Islet of Langerhans (tissue), 1 donor: ENCODE measurements around the gene MTMR3.

Experiments used
- FAIRE-seq: peaks from one replicate; lab custom pipeline; 2011; peaks lifted over from hg19 to GRCh38; lab: Jason Lieb, UNC

Gene MTMR3

DNA sequence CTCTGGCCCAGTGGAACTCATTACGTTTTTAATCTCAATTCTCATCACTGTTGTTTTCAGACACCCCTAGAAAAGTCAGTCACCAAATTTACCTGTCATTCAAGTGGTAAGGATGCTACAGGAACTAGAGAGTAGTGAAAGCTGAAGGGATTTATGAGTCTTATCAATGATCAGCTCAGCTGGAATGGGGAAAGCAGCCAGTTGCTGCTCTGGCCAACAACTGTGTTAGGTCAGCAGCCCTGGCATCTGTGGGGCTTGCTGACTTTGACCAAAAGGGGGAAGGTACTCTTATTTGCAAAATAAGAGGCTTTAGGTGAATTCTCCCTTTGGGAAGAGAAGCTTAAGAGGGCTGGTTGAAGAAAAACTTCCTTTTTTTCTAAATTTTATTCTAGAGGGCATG lies 121.1 kb downstream of the MTMR3 start:
- FAIRE-seq: no peak

DNA sequence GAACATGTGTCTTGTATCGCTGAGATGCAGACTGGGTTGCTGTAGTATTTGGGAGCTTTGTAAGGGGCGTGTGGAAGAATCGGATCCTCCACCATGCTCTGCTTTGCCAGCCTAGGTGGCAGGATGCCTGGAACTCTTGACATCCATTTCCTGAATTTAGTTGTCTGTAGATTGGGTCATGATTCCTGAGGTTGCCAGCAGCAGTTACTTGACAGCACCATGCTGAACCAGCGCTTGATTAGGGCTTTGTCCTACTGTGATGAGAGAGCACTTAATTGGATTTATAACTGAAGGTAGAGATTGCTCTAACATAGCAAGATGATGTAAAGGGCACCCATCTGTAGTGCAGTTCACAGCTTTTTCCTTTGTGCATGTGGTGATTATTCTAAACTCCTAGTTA lies 121.7 kb downstream of the MTMR3 start:
- FAIRE-seq: no peak

DNA sequence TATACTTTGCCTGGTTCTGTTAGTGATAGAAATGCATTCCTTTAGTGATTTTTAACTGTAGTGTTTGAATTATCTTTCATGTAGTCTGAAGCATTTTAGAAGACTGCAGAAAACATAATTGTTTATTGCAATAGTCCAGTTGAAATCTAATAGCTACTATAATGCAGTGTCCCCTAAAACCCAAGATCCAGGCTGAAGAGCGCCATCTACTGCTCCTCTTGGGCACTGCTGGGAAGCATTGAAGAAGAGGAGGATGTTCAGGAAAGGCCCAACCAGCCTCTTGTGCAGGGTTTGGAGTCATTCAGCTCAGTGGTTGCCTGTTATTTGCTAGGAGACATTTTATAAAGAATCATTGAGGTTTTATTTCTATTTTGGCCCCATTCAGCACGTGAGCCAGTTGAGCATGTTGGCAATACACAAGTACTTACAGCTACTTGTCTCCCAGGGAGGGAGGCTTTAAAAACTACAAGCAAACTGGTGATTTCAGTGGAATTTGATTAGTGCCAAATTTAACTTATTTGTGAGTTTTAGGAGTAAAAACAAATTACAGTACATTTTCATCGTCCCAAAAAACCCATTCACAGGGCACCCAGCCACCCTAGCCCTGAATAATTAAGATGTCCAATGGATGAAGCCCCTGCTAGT lies 122.4 kb downstream of the MTMR3 start:
- FAIRE-seq: peak; percentile 98

DNA sequence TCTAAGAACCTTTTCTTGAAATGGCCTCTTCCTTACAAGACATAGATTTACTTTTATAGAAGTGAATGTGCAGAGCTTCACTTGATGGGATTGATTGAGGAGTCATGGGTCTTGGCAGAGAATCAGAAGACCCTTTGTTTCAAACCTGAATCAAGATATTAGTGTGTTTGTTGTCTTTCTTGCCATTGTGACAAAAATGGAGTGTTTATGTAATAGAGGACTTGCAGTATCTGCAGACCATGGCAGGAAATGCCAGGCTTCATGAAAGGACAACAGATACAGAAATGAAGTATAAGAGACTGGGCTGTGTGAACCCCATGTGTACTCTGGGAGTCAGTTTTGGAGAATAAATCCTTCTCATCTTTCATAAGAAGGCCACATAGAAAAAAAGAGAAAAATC lies 124.4 kb downstream of the MTMR3 start:
- no peak for FAIRE-seq

DNA sequence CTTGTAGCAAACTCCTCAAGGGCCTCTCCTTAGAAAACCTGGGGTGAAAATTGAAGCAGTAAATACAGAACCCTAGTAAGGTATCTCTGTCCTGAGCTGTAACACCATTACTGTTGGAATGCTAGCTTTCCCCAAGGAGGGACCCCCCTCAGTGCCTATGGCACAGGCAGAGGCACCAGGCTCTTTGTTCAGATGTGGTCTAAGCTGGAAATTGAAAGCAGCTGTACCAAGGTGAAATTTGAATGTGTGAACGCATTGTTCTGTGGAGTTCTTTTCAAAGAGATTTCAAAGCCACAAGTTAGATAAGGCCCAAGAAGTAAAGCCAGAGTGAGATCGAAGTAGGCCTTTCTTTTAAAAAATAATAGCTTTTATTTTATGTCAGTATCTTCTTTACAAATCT lies 125.4 kb downstream of the MTMR3 start:
- FAIRE-seq: no peak

DNA sequence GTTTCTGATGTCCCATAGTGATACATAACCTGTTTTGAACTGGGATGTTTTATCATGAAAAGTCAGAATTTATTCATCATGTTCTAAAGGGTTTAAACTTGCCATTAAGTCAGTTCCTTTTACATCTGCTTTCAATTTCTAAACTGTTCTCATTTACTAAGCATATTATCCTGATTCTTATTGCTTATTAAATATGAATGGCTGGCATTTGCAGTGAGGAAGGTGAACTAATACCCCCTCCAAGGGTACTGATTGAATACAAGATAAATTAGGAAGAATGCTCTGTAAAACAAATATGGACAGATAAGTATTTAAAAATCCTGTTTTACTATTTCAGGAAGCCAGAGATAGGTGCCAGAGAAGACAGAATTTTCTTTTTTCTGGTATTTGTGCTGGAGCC lies 126.5 kb downstream of the MTMR3 start:
- FAIRE-seq: no peak

DNA sequence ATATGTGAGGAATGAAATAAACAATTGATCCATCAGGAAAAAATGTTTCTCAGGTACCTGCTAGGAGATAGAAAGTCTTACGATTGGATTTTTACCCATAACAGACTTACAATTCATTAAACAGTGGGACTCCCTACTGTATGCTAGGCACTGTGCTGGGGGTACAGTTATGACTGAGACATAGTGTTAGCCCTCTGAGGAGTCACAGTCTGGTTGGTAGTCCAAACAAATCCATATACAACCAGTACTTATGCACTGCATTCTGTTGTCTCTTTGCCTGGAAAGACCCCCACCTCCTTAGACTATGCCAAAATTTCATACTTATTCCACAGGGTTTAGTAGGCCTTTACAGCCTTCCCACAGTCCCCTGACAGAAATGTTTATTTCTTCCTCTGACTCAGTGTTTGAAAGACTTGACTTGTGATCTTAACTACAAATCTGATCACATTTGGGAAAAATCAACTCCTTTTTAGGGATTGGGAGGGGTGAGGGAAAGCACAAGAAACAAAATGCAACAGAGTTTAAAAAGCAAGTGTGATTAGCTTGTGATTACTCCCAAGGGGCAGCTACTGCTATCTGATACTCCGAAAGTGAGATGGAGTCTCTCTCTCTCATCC lies 127.9 kb downstream of the MTMR3 start:
- no peak for FAIRE-seq

DNA sequence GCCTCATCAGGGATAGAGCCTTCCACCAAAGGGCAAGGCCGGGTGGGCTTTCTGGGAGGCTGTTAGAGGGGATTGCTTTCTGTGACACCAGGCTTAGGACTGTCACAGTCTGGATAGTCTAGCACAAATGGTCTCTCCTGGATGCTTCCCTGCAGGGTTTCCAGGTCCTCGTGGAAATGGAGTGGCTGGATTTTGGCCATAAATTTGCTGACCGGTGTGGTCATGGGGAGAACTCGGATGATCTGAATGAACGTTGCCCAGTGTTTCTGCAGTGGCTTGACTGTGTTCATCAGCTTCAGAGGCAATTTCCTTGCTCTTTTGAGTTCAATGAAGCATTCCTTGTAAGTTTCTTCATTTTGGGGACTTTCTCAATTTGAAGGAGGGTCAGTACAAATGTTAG lies 130.2 kb downstream of the MTMR3 start:
- no peak for FAIRE-seq

DNA sequence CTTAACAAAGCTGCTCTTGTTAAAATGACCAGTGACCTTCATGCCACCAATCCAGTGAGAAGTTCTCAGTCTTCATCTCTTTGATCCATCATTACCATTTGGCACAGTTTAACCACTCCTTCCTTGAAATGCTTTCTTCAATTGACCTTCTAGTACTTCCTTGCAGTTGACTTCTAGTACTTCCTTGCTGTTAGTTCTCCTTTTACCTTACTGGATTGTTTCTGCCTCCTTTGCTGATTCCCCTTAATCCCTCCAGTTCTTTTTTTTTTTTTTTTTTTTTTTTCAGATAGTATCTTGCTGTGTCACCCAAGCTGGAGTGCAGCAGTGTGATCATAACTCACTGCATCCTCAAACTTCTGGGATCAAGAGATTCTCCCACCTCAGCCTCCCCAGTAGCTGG lies 131.3 kb downstream of the MTMR3 start:
- FAIRE-seq: no peak

DNA sequence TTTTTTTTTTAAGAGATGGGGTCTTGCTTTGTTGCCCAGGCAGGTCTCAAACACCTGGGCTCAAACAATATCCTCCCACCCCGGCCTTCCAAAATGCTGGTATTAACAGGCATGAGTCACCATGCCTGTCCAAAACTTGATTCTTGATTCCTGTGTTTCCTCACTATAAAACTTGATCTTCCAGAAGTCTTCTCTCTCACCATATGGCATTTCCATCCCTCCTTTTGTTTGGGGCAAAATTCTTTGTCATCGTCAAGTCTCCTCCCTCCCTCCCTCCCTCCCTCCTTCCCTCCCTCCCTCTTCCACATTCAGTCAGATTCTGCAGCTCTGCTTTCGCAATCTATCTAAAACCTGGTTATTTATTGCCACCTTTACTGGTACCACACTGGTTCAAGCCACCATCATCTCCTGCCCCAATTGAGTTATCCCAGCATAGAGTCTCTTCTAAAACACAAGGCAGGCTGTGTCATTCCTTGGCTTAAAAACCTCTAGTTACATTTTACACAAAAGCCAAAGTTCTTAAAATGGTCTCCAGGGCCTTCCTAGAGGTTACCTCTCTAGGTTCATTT lies 132.3 kb downstream of the MTMR3 start:
- FAIRE-seq: no peak

DNA sequence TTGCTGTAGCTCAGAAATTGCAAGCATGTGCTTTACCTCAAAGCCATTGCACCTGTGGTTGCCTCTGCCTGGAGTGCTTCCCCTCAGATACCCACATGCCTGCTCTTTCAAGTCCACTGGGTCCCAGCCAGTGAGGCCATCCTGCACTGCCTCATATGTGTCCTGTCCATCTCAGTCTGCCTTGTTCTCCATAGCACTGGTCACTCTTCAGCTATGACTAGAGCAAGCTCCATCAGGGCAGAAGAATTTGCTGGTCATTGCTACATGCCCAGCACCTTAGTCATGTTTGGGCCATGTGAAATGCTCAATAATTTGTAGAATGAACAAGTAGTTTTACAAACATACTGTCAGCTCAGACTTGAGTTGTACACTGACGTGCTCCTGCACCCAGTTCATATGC lies 132.9 kb downstream of the MTMR3 start:
- FAIRE-seq: no peak

DNA sequence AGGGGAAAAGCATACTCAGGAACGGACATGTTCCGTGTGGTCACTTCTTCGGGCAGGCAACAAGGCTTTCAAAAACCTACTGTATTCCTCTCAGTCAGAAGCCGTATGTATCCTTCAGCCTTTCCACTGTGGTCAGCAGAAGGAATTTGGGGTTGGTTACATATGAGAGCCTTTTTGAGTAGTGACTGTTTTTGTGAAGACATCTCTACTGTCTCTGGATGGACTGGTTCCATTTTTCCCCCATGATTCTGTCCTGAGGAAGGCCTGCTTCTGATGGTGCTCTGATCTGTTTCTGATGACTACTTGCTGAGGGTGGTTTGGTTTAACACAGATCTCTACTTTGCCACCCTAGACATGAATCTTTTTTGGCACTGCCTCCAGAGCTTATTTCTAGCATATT lies 133.6 kb downstream of the MTMR3 start:
- FAIRE-seq: no peak

DNA sequence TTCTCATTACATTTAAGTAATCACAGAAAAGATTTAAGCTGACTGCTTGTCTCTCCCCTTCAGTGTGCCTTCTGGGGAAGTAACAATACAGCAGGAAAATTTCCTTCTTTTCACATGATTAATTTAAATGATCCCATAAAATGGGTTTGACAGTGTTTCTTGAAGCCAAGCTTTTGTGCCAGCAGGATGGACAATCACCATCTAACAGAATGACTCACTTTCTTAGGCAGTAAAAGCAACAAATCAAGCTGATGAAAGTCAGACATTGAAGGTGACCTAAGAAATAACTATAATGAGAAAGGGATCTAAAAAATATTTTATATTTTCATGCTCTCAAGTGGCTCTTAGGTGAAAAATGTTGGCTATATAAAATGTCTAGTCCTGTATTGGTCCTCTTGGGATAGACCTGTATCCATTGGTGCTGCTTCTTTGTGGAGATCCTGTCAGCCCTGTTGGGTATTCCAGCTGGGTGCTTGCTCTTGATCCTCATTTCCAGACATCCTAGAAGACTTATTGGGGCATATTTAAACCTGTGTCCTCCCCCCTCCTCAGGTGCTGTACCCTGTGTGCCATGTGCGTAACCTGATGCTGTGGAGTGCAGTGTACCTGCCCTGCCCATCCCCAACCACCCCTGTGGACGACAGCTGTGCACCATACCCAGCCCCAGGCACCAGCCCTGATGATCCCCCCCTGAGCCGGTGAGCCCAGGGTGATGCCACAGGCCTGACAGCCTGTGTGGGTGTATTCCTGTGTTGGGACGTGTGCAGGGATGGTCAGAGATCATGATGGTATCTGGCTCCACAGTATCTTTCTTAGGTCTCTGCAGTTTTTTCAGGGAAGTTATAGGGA lies 134.6 kb downstream of the MTMR3 start:
- FAIRE-seq: no peak

DNA sequence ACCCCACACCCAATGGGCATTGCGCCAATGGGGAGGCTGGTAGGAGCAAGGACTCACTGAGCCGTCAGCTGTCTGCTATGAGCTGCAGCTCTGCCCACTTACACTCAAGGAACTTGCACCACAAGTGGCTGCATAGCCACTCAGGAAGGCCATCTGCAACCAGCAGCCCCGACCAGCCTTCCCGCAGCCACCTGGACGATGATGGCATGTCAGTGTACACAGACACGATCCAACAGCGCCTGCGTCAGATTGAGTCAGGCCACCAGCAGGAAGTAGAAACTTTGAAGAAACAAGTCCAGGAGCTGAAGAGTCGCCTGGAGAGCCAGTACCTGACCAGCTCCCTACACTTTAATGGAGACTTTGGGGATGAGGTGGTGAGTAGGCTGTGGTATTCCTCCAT lies 137.5 kb downstream of the MTMR3 start:
- no peak for FAIRE-seq

DNA sequence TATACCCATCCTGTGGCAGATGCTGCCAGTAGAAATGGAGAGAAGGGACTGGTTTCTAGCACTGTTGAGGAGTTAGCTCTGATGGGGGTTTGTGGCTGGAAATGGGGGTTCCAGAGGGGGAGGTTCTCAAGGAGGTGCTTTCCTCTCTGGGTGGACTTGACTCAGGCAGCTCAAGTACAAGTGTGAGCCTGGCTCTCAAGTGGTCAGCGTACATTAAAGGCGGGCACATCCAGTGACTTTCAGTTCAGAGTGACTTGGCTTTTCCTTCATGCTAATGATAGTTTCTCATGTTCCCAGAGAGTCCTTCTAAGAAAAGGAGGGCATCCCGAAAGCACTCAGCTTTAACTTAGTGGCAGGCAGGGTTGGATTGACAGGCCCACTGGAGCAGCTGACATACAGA lies 138.4 kb downstream of the MTMR3 start:
- FAIRE-seq: no peak

DNA sequence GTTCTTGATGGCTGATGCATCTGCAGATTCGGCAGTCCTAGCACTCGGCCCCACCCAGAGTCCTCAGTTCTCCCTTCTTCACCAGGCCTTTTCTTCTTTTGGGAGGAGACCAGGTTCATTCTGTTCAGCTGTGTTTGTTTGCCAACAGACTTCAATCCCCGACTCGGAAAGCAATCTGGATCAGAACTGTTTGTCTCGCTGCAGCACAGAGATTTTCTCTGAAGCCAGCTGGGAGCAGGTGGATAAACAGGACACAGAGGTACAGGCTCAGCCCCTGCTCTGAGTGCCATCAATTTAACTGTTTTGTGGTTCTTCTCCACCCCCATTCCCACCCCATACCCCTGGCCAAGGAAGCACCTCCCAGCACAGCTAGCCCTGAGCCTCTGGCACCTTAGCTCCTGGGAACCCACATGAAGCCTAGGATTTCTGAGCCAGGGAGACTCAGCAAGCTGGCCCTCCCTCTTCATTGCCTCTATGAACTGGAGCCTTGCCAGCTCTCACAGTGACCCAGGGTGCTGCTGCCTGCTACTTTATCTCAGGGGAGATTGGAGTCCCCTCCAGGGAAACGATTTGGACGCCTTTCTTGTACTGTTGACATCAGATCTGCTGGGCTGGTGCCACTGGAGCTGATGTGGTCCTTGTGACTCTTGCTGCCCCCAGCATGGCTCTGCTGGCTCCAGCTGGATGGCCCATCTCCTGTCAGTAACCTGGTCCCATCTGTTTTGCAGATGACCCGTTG lies 139.1 kb downstream of the MTMR3 start:
- FAIRE-seq: no peak

DNA sequence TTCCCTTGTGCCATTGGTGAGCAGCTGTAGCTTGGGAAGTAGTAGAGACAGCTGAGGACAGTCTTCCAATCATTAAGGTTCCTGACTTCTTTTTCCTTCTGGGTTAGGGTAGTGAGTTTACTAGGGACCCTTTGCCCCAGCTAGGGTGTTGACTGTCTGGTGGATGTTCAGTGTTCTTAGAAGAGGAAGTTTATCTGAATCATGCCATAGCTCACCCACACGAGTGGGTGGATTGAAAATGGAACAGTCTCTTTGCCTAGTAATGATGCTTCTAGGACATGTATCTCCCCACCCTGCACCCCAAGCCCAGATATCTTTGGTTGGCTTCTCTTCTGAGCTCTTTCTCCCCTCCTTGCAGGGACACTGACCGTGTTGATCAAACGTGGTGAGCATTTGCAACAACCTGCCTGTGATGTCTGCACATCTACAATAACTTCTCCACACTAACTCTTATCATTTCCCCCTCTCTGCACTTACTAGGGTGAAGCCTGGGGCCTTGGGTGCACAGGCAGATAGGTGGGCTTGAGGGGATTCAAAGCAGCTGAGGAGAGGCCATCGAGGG lies 140.2 kb downstream of the MTMR3 start:
- FAIRE-seq: no peak

DNA sequence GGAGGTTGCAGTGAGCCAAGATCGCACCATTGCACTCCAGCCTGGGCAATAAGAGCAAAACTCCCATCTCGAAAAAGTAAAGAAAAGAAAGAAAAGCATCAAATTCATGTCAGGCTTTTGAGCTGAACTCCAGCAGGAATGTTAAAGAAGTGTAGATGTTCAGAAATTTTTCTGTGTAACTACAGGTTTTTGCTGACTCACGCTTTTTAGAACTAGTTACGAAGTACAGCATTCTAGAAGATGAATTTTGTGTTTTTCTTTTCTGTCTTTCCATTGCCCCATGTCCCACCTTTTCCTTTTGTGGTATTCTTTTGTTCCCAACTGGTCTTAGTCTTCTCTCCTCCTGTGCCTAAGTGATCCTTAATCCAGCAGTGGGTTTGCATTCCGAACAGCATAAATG lies 141.3 kb downstream of the MTMR3 start:
- FAIRE-seq: no peak

DNA sequence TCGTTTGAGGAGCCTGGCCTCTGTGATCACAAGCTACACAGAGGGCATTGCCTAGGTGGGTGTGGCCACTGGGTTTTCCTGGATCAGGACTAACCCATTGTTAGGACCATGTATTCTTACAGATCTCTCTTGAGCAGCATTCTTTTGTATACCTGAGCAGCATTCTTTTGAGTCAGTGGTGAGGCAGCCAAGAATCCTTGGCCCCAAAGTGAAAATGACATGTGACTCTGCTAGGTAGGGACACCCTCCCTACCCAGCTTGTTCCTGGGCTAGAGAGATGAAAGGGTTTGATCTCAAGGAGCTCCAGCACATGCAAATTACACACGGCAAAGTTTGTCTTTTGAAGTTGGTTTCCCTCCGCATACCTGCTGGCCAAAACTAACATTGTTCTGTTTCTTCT lies 142.2 kb downstream of the MTMR3 start:
- no peak for FAIRE-seq

DNA sequence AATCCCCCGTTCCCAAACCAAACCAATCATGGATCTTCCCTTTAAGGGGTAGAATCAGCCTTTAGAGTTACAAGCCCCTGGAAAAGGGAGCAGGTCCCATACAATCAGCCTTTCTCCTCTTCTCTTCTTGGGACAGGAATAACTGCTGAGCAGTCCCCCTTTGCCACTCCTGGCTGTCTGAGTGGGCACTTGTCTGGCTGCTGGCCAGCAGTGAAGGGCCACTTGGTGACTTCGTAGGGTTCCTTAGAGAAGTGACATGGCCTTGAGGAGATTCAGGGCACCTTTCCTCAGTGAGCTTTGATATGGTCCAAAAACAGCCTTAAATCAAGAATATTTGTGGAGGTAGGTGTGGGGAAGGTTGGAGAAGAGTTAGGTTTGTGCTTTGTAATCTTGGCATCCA lies 143.8 kb downstream of the MTMR3 start:
- no peak for FAIRE-seq

DNA sequence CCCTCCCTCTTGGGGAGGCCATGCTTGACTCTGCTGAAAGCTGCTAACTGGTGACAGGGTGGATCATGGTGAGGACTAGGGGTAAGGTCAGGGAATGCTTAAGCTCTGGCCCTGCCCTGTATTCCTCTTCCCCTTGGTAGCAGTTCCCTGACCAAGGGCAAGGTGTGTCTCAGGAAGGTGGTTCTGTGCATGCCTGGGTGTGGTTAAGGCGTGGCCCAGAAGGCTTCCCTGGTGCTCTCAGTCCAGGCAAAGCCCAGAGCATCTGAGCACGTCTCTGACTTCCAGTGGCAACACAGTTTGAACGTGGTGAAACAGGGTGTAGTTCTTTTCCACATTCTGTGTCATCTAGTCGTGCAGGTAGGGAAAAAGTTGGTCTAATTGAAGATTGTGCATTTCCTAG lies 144.2 kb downstream of the MTMR3 start:
- no peak for FAIRE-seq

DNA sequence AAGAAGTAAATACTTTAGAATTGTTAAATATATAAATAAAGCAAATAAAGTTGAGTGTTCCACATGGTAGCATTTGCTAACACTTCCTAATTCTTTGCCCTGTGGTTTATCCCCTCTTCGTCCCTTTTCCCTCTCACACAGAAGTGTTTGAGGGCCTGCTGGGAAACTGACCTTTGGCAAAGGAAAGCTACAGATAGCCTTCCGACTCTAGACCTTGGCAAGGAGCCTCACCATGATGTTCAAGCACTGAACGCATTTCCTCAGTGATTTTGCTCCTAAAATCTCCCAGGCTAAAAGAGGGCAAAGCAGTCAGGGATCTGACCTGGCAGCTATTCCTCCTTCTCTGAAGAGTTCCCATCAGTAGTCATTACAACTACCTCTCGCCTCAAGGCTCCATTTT lies 144.8 kb downstream of the MTMR3 start:
- no peak for FAIRE-seq
